Esophagus squamous epithelium (tissue), 4 donors: ENCODE data around the gene CYSTM1.

Experiments
- CTCF ChIP-seq, 6 experiments: fragments of 450-650 bp in 4 of 6; fragments of 200-600 bp in 2 of 6; sonication (generic) in 2 of 6; IDR thresholded peaks; one replicate each; pipeline ENCODE4 v1.5.1; 2016 to 2019; ENCODE audit warnings: antibody characterized with exemption in 6 of 6, mild to moderate bottlenecking in 4 of 6, moderate library complexity in 4 of 6
- POLR2A ChIP-seq, 4 donors: fragments of 450-650 bp; IDR thresholded peaks; one replicate each; pipeline ENCODE4 v1.6.1; 2017; ENCODE audit warnings: antibody characterized with exemption in 4 of 4, mild to moderate bottlenecking in 4 of 4, moderate library complexity in 3 of 4

GRCh38 chr5:140151144-140152021, 23.6 kb upstream of the CYSTM1 start:
- TF ChIP-seq CTCF (IDR thresholded peaks at IDR 0.05) = no peak
- TF ChIP-seq POLR2A (IDR thresholded peaks at IDR 0.05) = no peak
